HL-60/S4 treated with retinoic acid at 250 ng/mL for 4 days and 3 days (cell line): ENCODE data around the gene SIM1.

Experiments
- in situ Hi-C: fragments of 300-500 bp; cut with MboI; formaldehyde crosslinking; loops from 2 replicates; pipeline ENCODE4 v1.7.0; 2022; ENCODE audit warnings: low sequenced_read_pairs

Gene SIM1, protein sequence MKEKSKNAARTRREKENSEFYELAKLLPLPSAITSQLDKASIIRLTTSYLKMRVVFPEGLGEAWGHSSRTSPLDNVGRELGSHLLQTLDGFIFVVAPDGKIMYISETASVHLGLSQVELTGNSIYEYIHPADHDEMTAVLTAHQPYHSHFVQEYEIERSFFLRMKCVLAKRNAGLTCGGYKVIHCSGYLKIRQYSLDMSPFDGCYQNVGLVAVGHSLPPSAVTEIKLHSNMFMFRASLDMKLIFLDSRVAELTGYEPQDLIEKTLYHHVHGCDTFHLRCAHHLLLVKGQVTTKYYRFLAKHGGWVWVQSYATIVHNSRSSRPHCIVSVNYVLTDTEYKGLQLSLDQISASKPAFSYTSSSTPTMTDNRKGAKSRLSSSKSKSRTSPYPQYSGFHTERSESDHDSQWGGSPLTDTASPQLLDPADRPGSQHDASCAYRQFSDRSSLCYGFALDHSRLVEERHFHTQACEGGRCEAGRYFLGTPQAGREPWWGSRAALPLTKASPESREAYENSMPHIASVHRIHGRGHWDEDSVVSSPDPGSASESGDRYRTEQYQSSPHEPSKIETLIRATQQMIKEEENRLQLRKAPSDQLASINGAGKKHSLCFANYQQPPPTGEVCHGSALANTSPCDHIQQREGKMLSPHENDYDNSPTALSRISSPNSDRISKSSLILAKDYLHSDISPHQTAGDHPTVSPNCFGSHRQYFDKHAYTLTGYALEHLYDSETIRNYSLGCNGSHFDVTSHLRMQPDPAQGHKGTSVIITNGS

DNA sequence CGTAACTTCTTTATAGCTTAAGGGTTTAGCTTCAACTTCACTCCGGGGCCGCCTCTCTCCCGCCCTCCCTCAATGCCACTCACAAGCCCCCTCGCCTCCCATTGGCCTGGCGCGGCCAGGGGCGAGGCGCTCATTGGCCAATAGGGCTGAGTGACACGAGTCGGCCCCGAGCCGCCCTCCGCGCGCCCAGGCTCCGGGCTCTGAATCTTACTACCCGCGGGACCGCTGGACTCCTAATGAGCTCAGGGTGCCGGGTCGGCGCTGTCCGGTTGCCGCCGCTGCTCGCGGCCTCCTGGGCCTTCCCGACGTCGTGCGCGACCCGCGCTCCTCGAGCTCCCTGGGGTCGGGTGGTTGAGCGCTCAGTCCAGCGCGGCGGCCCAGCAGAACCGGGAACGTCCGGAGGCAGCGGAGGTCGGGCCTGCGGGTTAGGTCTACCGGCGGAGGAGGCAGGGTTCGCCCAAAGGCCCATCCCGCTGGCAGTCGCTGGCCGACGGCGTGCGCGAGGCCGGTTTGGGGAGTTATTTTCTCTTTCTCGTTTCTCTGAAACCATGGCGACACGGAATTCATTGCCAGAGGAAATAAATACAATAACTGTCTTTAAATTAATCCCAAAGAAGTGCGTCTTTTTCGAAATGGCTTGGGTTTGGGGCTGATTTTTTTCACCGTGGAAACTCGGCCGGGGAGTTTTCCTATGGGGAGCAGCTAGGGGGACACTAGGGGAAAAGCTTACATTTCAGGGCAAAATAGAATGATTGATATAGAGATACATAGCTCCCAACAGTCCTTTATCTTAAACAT, at the start of gene SIM1:
Gene SIM1, minus strand, starts transcription at position 19 of the 798 bp plus-strand sequence. CDS start 1,453 bp downstream, outside the sequence.
- in situ Hi-C loops: no loop called here

DNA sequence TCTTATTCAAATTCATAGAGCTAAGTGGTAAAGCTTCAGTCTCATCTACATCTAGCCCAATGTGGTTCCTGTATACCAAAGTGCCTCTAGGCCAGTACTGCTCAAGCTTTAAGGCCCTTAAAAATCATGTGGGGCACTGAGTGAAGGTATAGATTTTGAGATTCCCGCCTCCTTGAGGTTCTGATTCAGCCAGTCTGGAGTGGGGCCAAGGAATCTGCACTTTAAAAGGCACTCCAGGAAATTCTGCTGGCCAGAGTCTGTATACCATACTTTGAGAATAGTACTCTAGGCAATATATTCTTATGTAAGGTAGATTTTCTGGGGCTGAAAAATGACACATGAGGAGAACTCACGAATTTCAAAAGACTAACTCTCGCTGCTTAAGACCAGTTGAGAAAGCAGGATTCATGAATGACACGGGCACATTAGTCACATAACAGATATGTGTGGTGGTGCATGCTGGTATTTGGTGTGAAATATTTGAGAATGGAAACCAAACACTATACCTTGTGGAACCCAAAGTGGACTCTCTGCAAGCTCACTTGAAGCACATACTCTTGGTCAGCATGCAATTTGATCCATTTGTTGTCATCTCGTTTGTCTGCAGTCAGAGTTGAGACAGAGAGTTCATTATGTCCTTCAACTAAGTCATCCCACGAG, 47.6 kb upstream of the SIM1 start:
- in situ Hi-C loops: no loop called here

- in situ Hi-C loops: no loop called here
These were observed 44.4 kb upstream of the SIM1 start for GRCh38 chr6:100509101-100509500.

DNA sequence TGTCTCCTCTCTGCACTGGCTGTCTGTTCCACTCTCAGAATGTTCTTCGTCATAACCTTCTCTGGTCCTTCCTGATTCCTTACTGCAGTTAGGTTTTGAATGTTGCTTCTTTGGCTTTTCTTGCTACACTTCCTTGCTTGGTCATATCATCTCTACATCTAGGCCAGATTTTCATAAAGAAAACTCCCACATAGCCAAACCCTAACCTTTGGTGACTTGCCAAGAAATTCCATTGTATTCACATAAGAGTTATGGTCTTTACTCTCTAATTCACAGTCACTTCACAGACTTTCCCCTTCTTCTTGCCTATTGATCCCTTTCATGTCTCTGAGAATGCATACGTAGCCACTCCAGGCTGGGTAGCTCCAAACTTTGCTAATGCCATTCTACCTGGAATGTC, 41.9 kb upstream of the SIM1 start:
- in situ Hi-C loops: no loop called here

- in situ Hi-C loops: no loop called here
These were observed 40.3 kb upstream of the SIM1 start for GRCh38 chr6:100504786-100505737.

- in situ Hi-C loops: no loop called here
These were observed 38.5 kb upstream of the SIM1 start for GRCh38 chr6:100503043-100503705.

DNA sequence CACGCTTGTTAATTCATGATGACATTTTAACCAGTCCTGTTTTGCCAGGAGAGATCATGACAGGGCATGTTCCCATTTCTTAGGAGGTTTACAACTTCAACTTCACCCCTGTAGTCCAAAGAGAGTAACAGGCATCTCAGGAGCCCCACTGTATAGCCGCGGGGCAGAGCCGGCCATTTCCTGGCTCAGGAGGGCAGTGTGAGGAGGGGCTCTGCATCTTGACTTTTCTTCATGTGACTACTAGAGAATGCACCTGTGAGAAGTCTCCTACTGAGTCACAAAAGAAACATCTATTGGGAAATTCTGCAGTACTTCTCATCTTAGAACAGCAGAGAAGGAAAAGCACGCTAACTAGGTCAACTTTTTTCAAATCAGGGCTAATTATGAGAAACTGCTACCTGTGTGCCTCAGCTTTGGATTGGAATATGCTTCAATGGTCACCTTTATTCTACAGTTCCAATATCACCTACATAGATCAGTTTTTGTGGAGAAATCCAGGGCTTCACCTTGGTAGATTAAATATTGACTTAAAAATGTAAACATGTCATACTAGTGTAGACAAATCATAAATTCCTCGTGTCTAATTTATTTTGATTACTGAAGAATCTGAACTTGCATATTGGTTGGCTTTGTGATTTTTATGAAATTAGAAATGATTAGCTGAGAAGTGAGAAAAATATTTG, 28.6 kb upstream of the SIM1 start:
- in situ Hi-C loops: no loop called here

- in situ Hi-C loops: no loop called here
These were observed 27.4 kb upstream of the SIM1 start for GRCh38 chr6:100491952-100492670.

DNA sequence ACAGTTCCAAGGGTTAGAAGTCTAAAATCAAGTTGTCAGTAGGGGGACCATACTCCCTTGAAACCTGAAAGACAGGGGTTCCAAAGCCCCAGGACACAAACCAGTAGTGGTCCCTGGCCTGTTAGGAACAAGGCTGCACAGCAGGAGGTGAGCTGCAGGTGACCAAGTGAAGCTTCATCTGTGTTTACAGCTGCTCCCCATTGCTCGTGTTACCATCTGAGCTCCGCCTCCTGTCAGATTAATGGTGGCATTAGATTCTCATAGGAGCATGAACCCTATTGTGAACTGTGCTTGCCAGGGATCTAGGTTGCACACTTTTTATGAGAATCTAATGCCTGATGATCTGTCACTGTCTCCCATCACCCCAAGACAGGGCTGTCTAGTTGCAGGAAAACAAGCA, 25.3 kb upstream of the SIM1 start:
- in situ Hi-C loops: no loop called here

- in situ Hi-C loops: no loop called here
These were observed 23.5 kb upstream of the SIM1 start for GRCh38 chr6:100488244-100488643.

DNA sequence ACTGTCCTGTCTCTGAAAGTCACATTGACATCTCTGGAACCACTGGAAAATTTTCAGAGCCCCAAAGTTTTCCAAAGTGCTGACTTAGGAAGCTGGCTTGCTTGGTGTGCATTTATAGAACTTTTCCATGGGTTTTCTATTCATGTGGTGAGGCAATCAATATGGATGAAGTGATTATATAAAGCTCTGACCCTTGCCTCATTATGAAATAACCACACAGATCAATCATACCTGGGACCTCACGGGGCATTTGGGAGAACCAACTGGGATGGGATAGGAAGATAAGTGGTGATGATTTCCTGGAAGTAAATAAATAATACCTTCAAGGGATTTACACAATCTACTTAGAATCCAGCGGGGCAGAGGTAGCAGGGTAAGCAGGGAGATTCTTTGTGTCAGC, 22.9 kb upstream of the SIM1 start:
- in situ Hi-C loops: no loop called here

GRCh38 chr6:100485268-100485667, 20.5 kb upstream of the SIM1 start:
- in situ Hi-C loops: no loop called here

DNA sequence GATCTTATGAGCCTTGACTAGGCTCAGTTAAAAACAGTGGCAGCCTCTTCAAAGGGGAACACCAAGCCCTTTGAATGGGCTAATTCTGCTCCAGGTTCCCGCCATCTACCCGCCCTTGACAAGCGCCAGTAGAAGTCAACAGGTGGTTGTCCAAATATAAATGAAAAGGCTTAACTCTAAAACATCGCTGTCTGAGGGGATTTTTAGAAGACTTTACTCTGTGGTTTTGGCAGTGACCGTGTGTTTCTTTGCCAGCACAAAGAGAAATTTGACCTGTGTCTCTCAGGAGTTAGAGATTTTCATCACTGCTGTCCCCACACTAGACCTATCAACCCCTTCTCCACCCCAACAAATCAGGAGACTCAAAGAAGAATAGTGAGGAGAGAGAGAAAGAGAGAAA, 19.8 kb upstream of the SIM1 start:
- in situ Hi-C loops: no loop called here

GRCh38 chr6:100482698-100483097, 18.0 kb upstream of the SIM1 start:
- in situ Hi-C loops: no loop called here

- in situ Hi-C loops: no loop called here
These were observed 14.7 kb upstream of the SIM1 start for GRCh38 chr6:100479179-100480035.

DNA sequence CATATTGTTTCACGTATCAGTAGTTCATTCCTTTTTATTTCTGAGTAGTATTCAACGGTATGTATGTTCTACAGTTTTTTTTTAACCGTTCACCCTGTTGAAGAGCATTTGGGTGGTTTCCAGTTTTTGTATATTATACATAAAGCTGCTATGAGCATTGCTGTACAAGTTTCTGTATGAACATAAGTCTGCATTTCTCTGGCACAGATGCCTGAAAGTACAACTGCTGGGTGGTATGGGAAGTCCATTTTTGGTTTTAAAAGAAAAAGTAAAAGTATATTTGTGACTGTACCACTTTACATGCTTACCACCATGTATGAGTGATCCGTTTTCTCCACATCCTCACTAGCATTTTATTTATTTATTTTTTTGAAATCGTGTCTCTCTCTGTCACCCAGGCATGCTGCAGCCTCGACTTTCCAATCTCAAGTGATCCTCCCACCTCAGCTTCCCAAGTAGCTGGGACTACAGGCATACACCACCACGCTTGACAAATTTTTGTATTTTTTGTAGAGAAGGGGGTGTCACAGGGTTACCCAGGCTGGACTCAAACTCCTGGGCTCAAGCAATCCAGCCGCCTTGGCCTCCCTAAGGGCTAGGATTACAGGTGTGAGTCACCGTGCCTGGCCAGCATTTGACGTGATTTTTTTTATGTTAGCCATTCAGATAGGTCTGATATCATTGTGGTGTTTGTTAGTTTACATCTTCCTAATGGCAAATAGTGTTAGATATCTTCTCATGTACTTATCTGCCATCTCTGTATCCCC, 11.0 kb upstream of the SIM1 start:
- in situ Hi-C loops: no loop called here
